ENCODE data around the gene TOP3B.

TOP3B gene

DNA sequence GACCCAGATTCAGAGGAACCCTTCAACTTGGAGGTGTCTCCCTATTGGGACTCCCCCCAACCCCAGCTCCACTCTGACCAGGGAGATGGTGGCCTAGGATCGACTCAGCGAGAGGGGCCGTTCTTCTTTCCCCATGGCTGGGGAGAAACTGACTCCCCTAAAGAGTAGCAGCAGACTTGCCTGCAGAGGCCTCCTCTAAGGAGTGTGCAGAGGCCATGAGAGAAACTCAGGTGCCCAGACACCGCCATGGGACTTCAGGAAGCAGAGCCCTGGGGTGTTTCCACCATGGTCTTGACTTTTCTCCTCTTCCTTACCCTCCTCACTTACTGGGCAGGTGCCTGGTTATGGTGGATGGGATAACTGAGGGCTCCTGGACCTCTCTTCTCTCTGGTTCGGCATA is 2.6 kb upstream of the TOP3B start:
- no peak for FAIRE-seq
- no peak for DNase-seq (ENCODE audit: insufficient read length, low spot score)

DNA sequence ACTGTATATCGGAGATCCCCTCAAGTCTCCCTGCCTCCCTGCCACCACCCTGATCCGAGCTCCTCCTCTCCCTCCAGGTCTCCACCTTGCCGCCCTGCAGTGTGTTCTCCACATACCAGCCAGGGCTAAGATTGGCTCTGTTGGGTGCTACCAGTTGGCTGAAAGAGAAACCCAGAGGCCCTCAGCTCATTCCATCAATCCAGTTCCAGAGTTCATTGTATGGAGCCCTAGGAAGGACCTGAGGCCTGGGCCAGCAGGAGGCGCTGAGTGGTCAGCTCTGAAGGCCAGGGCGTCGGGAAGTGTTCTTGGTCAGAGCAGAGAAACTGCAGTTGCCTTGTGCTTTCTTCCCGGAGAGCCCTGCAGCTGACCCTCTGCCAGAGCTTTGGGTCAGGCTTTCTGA is 2.2 kb upstream of the TOP3B start:
- DNase-seq (ENCODE audit: insufficient read length, low spot score) (no peak), FAIRE-seq (no peak)

DNA sequence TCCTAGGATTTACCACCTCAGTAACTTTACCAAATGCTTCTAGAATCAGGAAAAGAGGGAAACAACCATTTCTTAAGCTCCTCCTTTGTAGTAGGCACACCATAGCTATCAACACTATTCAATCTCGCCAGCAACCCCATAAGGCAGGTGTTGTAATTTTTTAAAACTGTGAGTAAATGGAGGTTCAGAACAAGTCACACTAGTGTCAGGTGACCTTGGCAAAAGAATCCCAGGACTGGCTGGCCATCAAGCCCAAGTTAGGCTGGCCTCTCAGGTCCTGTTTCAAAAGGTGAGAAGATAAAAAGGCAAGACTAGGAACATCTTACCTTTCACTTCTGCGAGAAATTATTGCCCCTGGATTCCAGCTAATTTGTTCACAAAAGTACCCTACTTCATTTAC is 713 bp downstream of the TOP3B start:
- FAIRE-seq, result no peak

DNA sequence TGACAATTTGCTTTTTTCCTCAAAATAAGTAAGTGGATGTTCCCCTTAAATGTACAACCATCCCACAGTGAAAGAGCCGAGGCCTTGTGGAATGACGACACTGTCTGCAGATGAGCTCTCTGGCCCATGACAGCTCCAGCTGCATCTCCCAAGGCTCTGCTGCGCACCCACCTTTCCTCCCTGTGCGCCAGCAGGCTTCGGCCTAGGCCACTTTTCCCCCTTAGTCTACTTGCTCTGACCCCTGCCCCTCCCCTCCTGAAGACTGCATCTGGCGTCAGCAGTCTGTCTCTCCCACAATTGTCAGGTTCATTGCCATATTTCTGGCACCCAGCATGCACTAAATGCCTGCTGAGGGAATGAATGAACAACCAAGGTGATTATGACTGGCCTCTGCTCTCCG is 2.0 kb downstream of the TOP3B start:
- no peak for DNase-seq (ENCODE audit: insufficient read length, low spot score)
- no peak for FAIRE-seq

More for the DNA sequence above, 713 bp downstream of the TOP3B start:
- no peak for DNase-seq (ENCODE audit: insufficient read length, low spot score)

DNA sequence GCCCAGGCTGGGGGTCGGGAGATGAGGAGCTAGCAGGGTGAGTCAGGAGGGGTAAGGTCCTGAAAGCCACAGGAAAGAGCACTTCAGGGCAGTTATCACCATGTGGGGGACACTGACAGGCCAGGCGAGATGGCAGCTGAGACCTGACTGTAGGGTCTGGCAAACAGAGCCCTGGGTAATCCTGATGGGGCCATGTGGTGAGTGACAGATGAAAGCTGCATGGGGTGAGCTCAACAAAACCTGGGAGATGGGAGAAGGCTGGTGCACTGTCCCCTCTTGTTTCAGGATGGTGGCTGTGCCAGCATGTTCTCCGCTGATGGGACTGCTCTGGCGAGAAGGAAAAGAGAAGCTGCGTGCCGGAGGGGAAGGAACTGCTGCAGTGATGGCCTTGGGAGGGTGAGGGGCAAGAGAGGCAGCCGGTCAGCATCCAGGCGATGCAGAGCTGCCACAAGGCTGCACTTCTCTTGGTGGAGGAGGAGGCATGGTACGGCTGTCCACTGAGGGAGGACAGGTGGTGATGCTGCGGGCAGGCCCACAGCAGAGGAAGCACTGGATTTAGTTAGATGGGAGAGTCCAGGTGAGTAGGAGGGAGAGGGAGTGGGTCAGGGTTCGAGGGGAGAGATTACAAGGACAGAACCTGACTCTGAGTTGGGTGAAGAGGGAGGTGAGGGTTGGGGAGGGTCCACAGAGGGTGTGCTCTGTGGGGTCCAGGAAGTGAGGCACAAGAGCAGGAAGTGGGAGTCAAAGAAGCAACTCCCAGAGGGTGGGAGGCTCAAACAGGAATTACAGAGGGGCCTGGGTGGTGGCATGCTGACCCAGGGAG is 3.8 kb downstream of the TOP3B start:
- FAIRE-seq, result no peak
- no peak for DNase-seq (ENCODE audit: insufficient read length, low spot score)

DNA sequence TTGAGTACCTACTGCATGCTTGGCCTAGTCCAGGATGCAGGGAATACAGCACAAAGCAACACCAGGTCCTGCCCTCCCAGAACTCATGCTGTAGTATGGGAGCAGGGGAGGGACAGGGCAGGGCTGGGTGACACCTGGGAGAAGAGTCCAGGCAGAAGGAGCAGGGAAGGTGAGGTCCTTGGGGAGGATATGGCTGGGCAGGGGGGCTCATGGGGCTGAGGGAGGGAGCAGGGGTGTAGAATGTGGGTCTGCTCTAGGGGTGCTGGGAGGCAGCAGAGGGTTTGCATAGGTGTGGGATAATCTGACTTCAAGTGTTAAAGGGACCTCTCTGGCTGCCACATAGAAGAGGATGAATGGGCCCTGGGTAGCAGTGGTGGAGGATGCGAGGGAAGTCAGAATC is 4.8 kb downstream of the TOP3B start:
- DNase-seq (ENCODE audit: insufficient read length, low spot score), result no peak
- FAIRE-seq, result no peak

DNA sequence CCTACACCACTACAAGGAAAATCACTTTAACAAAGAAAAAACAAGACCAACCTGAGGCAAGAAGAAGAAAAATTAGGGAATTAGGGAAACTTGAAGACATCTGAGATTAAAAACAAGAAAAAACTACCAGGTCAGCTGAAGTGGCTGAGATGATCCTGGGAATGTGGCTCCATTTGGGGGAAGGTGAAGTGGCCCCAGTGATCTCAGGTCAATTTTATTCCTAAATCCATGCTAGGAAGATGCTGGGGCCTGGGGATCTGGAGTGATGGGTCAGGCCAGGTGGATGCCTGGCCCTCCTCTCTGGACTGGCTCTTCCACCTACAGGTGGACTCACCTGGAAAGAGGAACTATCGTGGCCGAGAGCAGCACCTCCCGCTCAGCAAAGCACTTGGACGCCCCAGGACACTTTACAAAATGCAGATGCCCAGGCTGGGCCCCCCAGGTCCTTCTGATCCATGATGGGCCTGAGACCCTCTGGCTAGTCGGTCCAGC is 6.7 kb downstream of the TOP3B start:
- FAIRE-seq, result no peak

DNA sequence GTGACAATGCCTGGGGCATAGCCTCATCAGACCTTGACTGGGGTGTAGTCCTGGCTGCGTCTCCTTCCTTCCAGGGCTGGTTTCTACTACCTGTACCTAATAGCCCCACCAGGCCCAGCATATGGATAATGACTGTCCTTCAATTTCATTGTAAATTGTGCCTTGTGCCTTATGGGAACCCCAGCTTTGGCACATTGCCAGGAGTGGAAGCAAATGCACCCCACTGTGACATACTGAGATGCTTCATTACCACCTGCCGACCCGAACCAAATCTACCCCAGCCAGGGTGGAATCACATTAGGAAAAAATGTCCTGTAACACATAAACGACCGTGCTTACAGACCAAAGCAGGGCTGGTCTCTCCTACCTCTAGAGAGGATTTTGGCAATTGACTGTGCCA is 7.3 kb downstream of the TOP3B start:
- DNase-seq (ENCODE audit: insufficient read length, low spot score) (no peak), FAIRE-seq (no peak)

More for the DNA sequence above, 6.7 kb downstream of the TOP3B start:
- no peak for DNase-seq (ENCODE audit: insufficient read length, low spot score)

DNA sequence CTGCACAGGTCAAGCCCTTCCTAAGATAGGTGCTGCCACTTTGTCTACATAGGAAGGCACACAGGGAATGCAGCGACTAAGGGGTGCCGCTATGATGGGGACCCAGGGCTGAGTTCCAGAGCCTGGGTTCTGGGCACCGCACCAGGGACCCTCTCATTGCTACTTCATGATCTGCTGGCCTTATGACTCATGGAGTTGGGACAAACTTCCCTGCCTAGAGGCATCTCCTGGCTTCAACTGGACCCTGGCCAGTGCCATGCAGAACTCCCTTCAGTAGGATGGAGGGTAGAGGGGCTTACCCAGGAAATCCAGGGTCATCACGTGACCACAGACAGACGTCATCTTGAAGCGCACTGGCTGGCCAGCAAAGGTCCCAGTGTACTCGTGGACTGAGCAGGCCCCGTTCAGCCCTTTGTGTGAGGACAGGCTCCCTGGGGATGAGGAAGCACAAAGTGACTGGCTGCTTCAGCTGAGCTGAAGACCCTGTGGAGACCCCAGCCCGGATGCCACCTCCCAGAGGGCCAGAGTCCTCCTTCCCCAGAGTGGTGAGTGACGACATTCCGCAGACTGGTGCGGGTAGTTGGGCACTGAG is 8.4 kb downstream of the TOP3B start:
- DNase-seq (ENCODE audit: insufficient read length, low spot score) (no peak), FAIRE-seq (no peak)

DNA sequence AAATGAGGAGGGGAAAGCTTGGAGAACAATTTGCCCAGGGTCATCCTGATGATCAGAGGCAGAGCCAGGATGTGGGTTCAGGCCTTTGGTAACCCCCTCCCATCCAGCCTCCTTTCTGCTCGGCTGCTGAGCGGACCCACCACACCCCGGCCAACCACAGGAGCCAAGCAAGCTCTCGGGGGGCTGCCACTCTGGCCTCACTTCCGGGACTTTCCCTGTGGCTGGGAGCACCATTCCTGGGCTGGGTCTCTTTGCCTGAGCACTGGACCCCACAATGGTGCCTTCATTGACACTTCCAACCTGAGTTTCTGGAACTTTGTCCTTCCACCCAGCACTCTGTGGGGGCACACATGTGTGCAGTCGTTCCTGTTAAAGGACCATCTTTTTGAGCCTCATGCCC is 9.8 kb downstream of the TOP3B start:
- no peak for FAIRE-seq
- DNase-seq (ENCODE audit: insufficient read length, low spot score), result no peak

DNA sequence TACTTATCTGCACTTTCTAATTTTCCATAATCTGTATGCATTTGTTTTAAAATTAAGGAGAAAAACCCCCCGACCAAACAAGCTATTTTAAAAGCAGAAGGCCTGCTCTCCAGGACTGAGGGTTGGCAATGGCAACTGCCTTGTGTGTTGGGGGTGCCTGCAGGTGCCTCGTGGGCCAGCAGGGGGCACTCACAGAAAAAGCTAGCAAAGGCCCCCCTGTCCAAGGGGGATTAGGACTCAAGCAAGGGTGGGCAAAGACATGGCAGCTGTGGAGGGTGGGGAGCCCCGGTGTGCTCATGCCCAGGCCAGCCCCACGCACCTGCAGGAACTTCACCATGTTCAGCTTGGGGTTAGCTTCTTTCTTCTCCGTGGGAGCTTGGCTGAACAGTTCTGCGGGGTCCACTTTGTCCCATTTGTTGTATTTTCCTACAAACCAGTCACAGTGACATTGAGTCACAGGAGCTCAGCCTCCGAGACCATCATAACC is 10.3 kb downstream of the TOP3B start:
- DNase-seq (ENCODE audit: insufficient read length, low spot score) (peak; percentile 78), FAIRE-seq (peak; percentile 63)

DNA sequence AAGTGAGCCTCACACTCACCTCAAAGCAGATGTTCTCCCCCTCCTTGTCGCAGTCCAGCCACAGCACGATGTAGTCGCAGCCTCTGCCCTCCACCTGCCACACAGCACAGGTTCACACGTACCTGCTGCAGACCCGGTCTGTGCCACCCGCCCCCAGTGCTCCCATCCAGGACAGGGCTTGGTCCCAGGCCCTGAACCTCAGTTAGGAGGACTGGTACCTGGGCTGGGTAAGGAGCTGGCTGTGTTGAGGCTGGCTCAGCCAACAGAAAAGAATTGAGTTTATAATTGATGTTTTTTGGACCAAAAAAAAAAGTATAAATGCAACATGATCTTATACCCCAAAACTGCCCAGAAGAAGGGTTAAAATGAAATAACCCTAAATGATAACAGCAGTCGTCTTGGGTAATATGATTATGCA is 10.7 kb downstream of the TOP3B start:
- DNase-seq (ENCODE audit: insufficient read length, low spot score) (no peak), FAIRE-seq (no peak)

DNA sequence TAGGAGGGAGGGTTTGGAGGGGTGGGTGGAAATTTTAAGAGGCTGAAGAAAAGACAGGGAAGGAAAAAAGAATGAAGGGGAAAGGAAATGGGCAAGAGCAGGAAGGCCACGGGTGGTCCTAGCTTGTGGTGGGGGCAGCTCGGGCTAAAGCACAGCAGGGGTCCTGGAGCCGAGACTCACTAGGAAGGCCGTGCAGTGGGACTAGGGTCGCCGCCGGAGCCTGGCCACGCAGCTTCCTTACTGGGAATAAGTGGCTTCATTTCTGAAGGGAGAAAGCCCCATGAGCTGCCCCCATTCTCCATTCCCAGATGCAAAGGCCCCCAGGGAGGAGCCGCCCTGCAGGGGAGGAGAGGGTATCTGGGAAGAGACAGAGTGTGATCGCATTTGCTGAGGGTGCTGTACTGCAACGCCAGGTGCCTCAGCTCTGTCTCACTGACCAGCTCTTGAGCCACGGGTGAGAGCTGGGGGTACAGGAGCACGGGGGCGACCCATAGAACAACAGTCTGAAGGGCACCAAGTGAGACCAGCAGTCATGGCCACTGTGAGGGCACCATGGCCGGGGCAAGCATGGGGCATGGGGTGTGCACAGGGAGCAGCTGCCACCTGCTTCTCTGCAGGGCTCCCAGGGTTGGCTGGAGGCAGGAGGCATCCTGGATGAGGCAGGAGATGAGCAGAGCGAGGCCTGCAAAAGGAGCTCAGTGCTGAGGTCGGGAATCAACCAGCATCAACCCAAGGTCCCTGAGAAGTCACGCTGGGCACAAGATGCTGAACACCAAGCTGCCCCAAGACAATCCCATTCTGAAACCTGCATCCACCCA is 11.6 kb downstream of the TOP3B start:
- no peak for DNase-seq (ENCODE audit: insufficient read length, low spot score)
- no peak for FAIRE-seq

DNA sequence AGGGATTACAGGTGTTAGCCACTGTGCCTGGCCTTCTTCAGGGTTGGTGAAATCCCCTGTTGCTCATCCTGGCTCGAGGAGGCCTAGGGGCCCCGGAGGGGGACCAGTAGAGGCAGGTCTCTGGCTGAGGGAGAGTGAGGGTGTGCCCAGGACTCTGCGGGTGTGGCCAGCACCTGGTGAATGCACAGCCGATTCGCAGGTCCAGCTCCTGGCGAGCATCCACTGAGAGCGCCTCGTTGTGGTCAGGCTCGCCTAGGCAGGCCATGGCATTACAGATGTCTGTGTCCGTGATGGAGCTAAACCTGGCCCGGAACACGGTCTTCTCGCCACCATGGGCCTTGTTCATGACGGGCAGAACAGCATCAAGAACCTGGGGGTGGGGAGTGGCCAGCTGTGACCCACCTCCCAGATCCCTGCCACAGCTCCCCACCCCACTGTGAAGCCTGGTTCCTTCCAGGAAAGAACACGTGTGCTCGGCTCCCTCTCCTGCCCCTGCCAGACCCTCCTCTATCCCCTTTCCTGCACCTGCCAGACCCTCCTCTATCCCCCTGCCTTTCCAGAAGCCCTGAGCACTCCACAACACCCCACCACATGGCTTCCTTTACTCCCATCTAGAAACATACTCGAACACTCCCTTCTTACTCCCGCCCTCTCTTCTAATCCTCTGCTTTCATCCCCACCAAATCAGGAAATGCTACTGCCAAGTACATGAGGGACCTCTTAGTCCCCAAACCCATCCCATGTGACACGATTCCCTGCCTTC is 12.4 kb downstream of the TOP3B start:
- no peak for FAIRE-seq
- no peak for DNase-seq (ENCODE audit: insufficient read length, low spot score)

DNA sequence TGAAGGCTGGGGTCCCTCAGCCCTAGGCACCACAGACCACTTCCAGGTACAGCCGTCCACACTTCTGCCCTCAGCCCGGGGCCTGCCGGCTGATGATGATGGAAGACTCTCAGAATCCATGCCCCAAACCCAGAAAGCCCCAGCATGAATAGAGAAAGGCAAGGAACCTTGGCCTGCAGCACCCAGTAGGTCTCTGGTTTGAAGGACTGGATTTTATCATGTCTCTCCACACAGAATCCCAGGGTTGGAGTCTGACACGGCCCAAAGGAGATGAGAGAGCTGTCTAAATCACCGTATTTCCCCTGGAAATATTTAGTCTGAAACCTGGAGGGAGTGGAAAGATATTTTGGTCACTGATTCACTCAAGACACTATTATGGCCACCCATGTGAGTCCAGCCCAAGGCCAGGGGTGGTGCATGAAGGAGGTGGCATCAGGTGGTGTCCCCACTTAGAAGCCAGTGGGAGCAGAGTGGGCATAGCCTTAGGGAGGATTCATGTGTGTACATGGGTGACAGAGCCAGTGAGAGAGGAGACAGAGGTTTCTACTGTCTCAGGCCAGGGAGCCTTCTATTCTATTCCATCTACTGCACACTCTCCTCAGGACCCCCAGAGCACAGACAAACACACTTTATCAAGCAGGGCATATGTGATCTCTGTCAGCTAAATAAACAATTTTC is 14.0 kb downstream of the TOP3B start:
- FAIRE-seq, result no peak

DNA sequence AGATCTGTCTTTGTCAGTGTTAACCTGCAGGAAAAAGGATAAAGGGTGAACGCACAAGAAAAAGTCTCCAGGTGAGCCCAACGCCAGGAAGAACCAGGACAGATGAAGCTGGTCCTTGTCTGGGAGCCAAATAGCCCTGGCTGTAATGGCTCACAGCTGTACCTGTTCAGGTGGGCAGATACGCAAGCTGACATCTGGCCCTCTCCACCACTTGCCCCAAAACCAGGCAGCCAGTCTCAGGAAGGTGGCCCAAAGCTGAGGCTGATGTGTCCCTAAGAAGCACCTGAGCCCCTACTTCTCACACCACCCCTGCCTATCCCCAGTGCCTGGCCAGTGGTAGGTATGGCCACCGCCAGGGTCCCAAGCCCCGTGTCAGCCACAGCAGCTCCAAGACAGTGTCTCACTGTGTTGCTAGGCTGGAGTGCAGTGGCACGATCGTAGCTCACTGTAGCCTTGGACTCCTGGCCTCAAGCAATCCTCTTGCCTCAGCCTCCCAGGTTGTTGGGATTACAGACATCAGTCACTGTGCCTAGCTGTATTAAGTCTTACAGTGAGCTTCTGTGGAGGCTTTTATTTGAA is 14.8 kb downstream of the TOP3B start:
- no peak for DNase-seq (ENCODE audit: insufficient read length, low spot score)
- no peak for FAIRE-seq

More for the DNA sequence above, 14.0 kb downstream of the TOP3B start:
- DNase-seq (ENCODE audit: insufficient read length, low spot score), result no peak

DNA sequence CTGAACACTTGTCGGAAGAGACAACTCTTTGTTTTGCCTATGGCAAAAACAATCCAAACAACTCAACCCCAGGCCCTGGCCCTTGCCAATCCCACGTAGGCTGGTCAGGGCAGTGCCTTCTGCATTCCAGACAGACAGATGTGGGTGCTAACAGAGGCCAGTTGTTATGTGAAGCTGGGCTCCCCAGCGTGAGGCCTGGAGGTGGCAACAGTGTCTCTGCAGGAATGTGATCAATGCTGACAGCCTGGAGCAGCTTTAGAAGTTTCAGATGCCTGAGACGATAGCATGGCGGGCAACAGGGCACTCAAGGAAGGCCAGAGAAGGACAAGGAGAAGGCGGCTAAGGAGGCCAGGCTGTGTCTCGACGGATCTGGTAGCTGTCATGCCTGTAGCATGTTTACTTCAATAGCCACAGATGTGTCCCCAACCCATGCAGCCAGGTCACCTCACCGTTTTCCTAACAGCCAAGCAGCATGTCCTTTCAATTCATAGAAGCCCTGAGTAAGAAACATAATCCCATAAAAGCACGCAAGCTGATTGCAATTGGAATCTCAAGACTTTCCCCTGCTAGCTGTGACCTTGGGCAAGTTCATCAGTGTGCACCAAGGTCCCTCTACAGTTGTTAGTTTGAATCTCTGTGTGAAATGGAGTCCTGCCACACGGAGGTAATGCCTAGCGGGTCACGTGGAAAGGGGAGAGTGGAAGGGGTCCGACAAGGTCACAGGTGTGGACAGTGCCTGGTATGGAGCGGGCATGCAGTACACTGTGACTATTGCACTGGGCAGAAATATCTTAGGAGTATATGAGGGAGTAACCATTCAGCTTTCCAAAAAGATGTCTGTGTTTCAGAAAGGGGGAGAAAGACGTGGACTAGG is 15.7 kb downstream of the TOP3B start:
- no peak for DNase-seq (ENCODE audit: insufficient read length, low spot score)
- no peak for FAIRE-seq

DNA sequence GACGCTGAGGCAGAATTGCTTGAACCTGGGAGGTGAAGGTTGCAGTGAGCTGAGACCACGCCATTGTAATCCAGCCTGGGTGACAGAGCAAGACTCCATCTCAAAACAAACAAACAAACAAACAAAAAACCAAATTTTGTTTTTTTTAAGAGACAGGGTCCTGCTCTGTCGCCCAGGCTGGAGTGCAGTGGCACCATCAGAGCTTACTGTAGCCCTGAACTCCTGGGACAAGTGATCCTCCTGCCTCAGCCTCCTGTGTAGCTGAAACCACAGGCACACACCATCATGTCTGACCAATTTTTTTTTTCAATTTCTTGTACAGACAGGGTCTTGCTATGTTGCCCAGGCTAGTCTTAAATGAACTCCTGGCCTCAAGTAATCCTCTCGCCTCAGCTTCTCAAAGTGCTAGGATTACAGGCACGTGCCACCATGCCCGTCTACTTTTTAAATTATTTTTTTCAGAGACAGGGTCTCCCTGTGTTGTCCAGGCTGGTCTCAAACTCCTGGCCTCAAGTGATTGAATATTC is 16.8 kb downstream of the TOP3B start:
- DNase-seq (ENCODE audit: insufficient read length, low spot score), result no peak
- no peak for FAIRE-seq

Data from GM19239 (cell line).